Muscle layer of duodenum (tissue), 2 donors: ENCODE data around the gene CORO1A.
"Not testable (repeated sequence)": the region's sequence is repeated elsewhere in the genome, so short reads cannot be mapped to it uniquely, and the experiment has no call there.

Source experiments
- H3K27ac ChIP-seq: one replicate; pipeline ENCODE4 v1.7.0; 2013; ENCODE audit warnings: mild to moderate bottlenecking, low read length
- H3K27me3 ChIP-seq: one replicate; pipeline ENCODE4 v1.7.0; 2013; ENCODE audit warnings: low read depth, mild to moderate bottlenecking, control low read depth, low read length
- H3K36me3 ChIP-seq, 2 donors: one replicate each; pipeline ENCODE4 v1.7.0; 2013; ENCODE audit warnings: low read length in 2 of 2, control low read depth in 1 of 2, mild to moderate bottlenecking in 1 of 2; ENCODE audit not compliant: insufficient read depth in 2 of 2, control insufficient read depth in 1 of 2
- H3K4me1 ChIP-seq, 2 donors: one replicate each; pipeline ENCODE4 v1.7.0; 2013; ENCODE audit warnings: low read length in 2 of 2, mild to moderate bottlenecking in 2 of 2, control low read depth in 1 of 2, moderate library complexity in 1 of 2; ENCODE audit not compliant: insufficient read depth in 2 of 2, control insufficient read depth in 1 of 2
- H3K4me3 ChIP-seq, 2 donors: one replicate each; pipeline ENCODE4 v1.7.0; 2013; ENCODE audit warnings: low read length in 2 of 2, low read depth in 1 of 2, mild to moderate bottlenecking in 1 of 2
- H3K9me3 ChIP-seq, 2 donors: one replicate each; pipeline ENCODE4 v1.7.0; 2013; ENCODE audit warnings: low read length in 2 of 2, control low read depth in 1 of 2, mild to moderate bottlenecking in 1 of 2; ENCODE audit not compliant: control insufficient read depth in 1 of 2
- donor health status: healthy.

The CORO1A gene

GRCh38 chr16:30173054-30173453 lies 10.3 kb upstream of the CORO1A start:
- Histone ChIP-seq H3K36me3 (no peaks in the 10 kb centered on the region), H3K9me3 (no peaks in the 10 kb centered on the region)

GRCh38 chr16:30176876-30177275 lies 6.5 kb upstream of the CORO1A start:
- not testable (repeated sequence) for H3K4me1 ChIP-seq, H3K27me3 ChIP-seq, H3K9me3 ChIP-seq, H3K27ac ChIP-seq, H3K4me3 ChIP-seq, H3K36me3 ChIP-seq

More at GRCh38 chr16:30173054-30173453, 10.3 kb upstream of the CORO1A start:
- Histone ChIP-seq H3K27ac (no peak overlapping the region), H3K4me1 (no peaks in the 10 kb centered on the region), H3K27me3 (no peaks in the 10 kb centered on the region), H3K4me3 (no peak overlapping the region)

GRCh38 chr16:30179195-30179594 lies 4.2 kb upstream of the CORO1A start:
- peaks cover 0 to 8% of the 10 kb centered on the region in 2 donors for H3K4me1 ChIP-seq
- no peaks in the 10 kb centered on the region for H3K27me3 ChIP-seq
- no peak overlapping the region for H3K27ac ChIP-seq
- no peaks in the 10 kb centered on the region for H3K9me3 ChIP-seq
- H3K4me3 ChIP-seq, result no peak overlapping the region
- H3K36me3 ChIP-seq, result no peaks in the 10 kb centered on the region

DNA sequence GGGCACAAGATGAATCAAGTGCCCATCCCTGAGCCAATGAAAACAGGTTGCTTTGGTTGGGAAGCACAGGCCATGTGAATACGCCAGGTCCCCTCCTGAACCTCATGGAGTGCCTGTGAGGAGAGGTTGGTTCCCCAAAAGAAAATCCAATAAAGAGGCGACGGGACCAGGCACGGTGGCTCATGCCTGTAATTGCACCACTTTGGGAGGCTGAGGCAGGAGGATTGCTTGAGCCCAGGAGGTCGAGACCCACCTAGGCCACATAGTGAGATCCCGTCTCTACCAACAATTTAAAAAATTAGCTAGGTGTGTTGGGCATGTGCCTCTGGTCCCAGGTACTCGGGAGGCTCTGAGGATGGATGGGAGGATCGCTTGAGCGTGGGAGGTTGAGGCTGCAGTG lies 3.5 kb upstream of the CORO1A start:
- Histone ChIP-seq H3K4me3 (no peak overlapping the region), H3K9me3 (no peaks in the 10 kb centered on the region), H3K4me1 (peaks cover 0 to 9% of the 10 kb centered on the region in 2 donors), H3K27me3 (no peaks in the 10 kb centered on the region), H3K27ac (no peak overlapping the region), H3K36me3 (no peaks in the 10 kb centered on the region)

GRCh38 chr16:30180741-30181140 lies 2.7 kb upstream of the CORO1A start:
- no peak overlapping the region for H3K27ac ChIP-seq
- H3K36me3 ChIP-seq, result no peaks in the 10 kb centered on the region
- H3K9me3 ChIP-seq, result no peaks in the 10 kb centered on the region
- no peaks in the 10 kb centered on the region for H3K27me3 ChIP-seq
- peaks cover 0 to 9% of the 10 kb centered on the region in 2 donors for H3K4me1 ChIP-seq
- H3K4me3 ChIP-seq, result no peak overlapping the region

DNA sequence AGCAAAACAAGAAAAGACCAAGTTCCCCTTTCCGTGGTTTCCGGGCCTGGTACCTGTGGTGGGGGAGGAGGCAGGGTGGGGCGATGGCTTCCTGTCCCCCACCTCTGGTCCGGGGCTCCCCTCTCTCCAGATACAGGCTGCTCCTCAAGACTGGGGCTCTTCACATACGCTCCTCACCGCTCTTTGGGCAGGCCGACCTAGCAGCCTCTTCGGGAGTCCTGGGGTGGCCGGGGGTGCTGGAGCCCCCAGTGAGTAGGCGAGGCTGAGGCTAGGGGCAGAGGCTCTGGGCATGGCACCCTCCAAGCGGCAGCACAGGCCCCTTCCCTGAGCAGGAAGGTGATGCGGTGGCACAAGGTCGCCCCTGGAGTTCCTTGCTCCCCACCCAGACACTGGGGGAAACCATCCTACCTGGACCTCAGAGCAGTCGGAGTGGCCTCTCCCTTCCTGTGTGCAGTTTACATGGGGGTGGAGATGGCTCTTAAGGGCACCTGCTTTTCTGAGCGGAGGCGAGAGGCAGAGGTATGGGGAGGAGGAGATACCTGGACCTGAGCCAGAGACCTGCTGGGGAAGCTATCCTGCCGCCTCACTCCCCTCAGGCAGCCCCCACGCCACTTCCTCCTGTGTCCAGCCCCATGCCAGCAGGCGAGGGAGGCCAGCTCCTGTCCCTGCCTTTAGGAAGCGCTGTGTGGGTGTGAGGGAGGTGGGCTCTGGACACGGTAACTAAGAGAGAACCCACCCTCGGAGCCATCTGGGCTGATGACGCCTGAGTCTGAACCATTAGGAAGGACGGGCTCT lies 891 bp downstream of the CORO1A start:
- Histone ChIP-seq H3K4me1 (peaks cover 3 to 17% of the 10 kb centered on the region in 2 donors), H3K4me3 (peak overlapping the region; percentile 42 to 64), H3K9me3 (no peaks in the 10 kb centered on the region), H3K27ac (peak overlapping the region; percentile 63), H3K36me3 (no peaks in the 10 kb centered on the region), H3K27me3 (no peaks in the 10 kb centered on the region)

DNA sequence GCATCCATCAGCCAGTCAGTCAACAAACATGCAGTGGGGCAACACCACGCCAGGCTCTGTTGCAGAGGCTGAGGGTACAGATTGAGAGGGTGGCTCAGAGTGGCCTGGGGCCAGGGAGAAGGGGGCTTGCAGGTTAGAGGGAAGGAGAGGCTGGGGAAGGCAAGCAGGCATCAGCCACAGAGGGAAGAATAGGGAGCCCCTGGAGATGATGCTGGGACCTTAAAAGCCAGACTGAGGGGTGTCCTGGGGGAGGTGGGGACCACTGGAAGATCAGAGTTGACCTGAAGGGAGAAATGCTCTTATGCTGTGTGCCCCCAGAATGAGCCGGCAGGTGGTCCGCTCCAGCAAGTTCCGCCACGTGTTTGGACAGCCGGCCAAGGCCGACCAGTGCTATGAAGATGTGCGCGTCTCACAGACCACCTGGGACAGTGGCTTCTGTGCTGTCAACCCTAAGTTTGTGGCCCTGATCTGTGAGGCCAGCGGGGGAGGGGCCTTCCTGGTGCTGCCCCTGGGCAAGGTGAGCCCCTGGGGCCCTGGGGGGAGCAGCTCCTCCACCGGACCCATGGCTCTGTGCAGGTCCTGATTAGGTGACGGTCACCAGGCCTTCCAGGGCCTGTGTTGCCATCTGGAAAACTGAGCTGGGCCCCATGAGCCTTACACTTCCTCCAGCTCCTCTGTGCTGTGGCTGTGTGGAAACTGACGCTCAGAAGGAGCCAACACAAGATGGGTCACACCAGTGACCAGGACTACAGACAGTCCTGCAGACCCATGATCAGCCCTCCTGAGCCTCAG lies 1.7 kb downstream of the CORO1A start:
- H3K27ac ChIP-seq, result peak overlapping the region; percentile 63
- H3K4me3 ChIP-seq, result peak overlapping the region; percentile 42 to 64
- H3K36me3 ChIP-seq, result no peaks in the 10 kb centered on the region
- H3K9me3 ChIP-seq, result no peaks in the 10 kb centered on the region
- H3K4me1 ChIP-seq, result peaks cover 3 to 17% of the 10 kb centered on the region in 2 donors
- no peaks in the 10 kb centered on the region for H3K27me3 ChIP-seq

DNA sequence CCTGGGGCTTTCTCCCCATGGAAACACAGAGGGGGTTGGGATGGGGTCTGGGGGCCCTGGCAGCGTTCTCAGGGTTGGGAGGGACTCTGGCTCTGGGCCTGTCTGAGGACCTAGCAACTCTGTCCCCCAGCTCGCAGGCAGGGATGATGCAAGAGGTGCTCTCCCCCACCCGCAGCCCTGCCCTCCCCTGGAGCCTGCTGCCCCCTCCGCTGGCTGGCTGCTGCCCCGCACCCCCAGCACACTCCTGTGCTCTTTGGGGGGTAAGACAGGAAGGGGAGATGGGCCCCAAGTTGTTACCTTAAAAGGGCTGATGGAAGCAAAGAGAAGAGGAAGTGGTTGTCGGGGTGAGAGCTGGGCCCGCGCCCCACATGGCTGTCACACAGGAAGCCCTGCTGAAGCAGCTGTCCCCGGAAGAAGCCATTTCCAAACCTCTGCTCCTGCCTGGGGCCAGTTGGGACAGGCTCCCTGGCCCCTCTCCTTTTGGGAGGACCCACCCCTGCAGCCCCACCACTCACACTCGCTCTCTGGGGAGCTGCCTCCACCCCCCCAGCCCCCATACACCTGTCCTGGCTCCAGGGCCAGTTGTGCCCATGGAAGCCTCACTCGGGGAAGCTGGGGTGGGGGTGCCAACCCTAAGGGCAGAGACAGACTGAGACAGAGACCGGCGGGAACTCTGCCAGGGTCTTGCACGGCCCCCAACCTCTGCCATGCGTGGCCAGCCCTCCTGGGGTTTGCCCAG lies 2.5 kb downstream of the CORO1A start:
- Histone ChIP-seq H3K27ac (peak overlapping the region; percentile 63), H3K4me3 (peak overlapping the region in 1 of 2 donors; percentile 64), H3K27me3 (no peaks in the 10 kb centered on the region), H3K4me1 (peaks cover 3 to 17% of the 10 kb centered on the region in 2 donors), H3K9me3 (no peaks in the 10 kb centered on the region), H3K36me3 (no peaks in the 10 kb centered on the region)

- no peaks in the 10 kb centered on the region for H3K27me3 ChIP-seq
- H3K4me3 ChIP-seq, result peak overlapping the region in 1 of 2 donors; percentile 64
- peaks cover 3 to 17% of the 10 kb centered on the region in 2 donors for H3K4me1 ChIP-seq
- H3K9me3 ChIP-seq, result no peaks in the 10 kb centered on the region
- H3K36me3 ChIP-seq, result no peaks in the 10 kb centered on the region
- no peak overlapping the region for H3K27ac ChIP-seq
Observed at GRCh38 chr16:30186444-30186781, 3.0 kb downstream of the CORO1A start.

GRCh38 chr16:30186782-30187555 lies 3.6 kb downstream of the CORO1A start:
- peak overlapping the region in 1 of 2 donors; percentile 64 for H3K4me3 ChIP-seq
- H3K9me3 ChIP-seq, result no peaks in the 10 kb centered on the region
- no peaks in the 10 kb centered on the region for H3K36me3 ChIP-seq
- no peak overlapping the region for H3K27ac ChIP-seq
- H3K4me1 ChIP-seq, result peaks cover 3 to 17% of the 10 kb centered on the region in 2 donors
- H3K27me3 ChIP-seq, result no peaks in the 10 kb centered on the region

DNA sequence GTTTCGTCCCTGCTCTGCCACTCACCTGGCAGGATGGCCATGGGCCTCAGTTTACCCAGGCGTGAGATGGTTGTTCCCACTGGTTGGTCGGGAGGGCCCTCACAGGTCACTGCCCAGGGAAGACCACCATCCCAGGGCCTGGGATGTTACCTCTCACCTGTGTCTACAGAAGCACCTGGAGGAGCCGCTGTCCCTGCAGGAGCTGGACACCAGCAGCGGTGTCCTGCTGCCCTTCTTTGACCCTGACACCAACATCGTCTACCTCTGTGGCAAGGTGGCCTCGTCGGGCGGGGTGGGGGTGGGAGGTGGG lies 4.1 kb downstream of the CORO1A start:
- H3K4me1 ChIP-seq, result peaks cover 3 to 17% of the 10 kb centered on the region in 2 donors
- no peak overlapping the region for H3K27ac ChIP-seq
- no peaks in the 10 kb centered on the region for H3K36me3 ChIP-seq
- no peak overlapping the region for H3K4me3 ChIP-seq
- H3K9me3 ChIP-seq, result no peaks in the 10 kb centered on the region
- H3K27me3 ChIP-seq, result no peaks in the 10 kb centered on the region
